ENCODE measurements around the gene USP17L19. TPM values are rescaled to one million over a fixed set of nuclear protein-coding genes. Genes with fewer than 3 reads are reported as not detected.
"Not testable (repeated sequence)": the region's sequence is repeated elsewhere in the genome, so short reads cannot be mapped to it uniquely, and the experiment has no call there.

Gene USP17L19
- total and polyA plus RNA-seq, 10 of the 15 experiments (the other 5 are each of a cell fraction or from before 2014, with no cell fraction given), result not detected

DNA sequence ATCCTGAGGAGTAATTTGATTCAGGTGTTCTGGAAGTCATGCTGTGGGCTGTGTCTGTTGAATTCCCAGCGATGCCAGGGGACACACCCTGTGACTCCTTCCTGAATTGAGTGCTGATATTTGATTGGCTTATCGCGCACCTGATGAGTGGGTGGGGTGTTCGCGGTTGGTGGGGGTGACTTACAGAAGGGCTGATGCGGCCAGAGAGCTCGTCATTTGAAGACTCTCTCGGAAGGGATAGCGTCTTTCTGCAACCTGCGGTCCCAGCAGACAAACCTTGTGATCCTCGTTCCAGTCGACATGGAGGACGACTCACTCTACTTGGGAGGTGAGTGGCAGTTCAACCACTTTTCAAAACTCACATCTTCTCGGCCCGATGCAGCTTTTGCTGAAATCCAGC is 19.1 kb upstream of the USP17L19 start, which contains the start of gene USP17L15:
USP17L15 (plus strand) TSS at position 301 of the 400 bp plus-strand sequence; CDS start at position 301, 0 bp downstream.
- SMC1A ChIA-PET (ENCODE audit: uncharacterized antibody, unreplicated experiment); RAD21 ChIA-PET (ENCODE audit: unreplicated experiment); FAIRE-seq; H4K20me1 ChIP-seq (ENCODE audit: control insufficient read depth, insufficient read depth); H3K36me3 ChIP-seq (ENCODE audit: control insufficient read depth in 2 of 2, insufficient read depth in 2 of 2, low read length in 1 of 2); H2AFZ ChIP-seq (ENCODE audit: control insufficient read depth, low read depth, low read length); H3K27me3 ChIP-seq (replicated peaks in 1 of 2; ENCODE audit: control insufficient read depth in 2 of 2, insufficient read depth in 2 of 2, low read length in 1 of 2); H3K4me3 ChIP-seq; H3K79me2 ChIP-seq (ENCODE audit: control insufficient read depth, insufficient read depth, low read length); H3K4me1 ChIP-seq (ENCODE audit: control insufficient read depth, insufficient read depth, low read length); H3K9ac ChIP-seq (ENCODE audit: control insufficient read depth, insufficient read depth, low read length); DNase-seq (ENCODE audit: low read depth, low spot score); H3K4me2 ChIP-seq (ENCODE audit: control insufficient read depth, insufficient read depth); H3K27ac ChIP-seq (ENCODE audit: control insufficient read depth, insufficient read depth); intact Hi-C loops (cut with micrococcal nuclease; ENCODE audit: unreplicated experiment); H3K9me3 ChIP-seq (replicated peaks; ENCODE audit: control insufficient read depth, insufficient read depth, low read length); CTCF ChIA-PET; POLR2A ChIA-PET; in situ Hi-C loops (cut with MboI); ATAC-seq; BruUV-seq (replicated peaks): not testable (repeated sequence)
- WGBS (ENCODE audit: insufficient coverage, insufficient replicate concordance, low lambda C conversion rate, missing lambda C conversion rate), result no CpG with 5 or more reads among the region's 15 CpGs

DNA sequence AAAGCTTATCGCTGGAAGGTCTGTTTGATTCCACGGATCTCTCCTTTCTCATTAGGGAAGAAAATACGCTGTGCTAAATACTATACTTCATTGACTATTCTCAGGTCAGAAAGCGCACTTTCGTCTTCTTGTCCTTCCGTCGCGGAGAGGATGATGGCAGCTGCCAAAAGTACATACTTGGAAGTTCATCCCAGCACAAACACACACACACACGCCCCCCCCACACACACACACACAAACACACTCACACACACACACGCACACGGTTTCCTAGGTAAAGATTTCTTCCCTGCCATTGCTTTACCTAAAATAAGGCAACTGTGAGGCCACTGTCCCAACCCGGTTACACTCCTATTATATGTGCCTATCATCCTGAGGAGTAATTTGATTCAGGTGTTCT is 14.7 kb upstream of the USP17L19 start:
- BruUV-seq (replicated peaks); ATAC-seq; H3K4me1 ChIP-seq (ENCODE audit: control insufficient read depth, insufficient read depth, low read length); POLR2A ChIA-PET; H3K79me2 ChIP-seq (ENCODE audit: control insufficient read depth, insufficient read depth, low read length); H4K20me1 ChIP-seq (ENCODE audit: control insufficient read depth, insufficient read depth); FAIRE-seq; SMC1A ChIA-PET (ENCODE audit: uncharacterized antibody, unreplicated experiment); in situ Hi-C loops (cut with MboI); H3K27ac ChIP-seq (ENCODE audit: control insufficient read depth, insufficient read depth); CTCF ChIA-PET; RAD21 ChIA-PET (ENCODE audit: unreplicated experiment); DNase-seq (ENCODE audit: low read depth, low spot score); intact Hi-C loops (cut with micrococcal nuclease; ENCODE audit: unreplicated experiment); H3K9ac ChIP-seq (ENCODE audit: control insufficient read depth, insufficient read depth, low read length); H2AFZ ChIP-seq (ENCODE audit: control insufficient read depth, low read depth, low read length); H3K4me2 ChIP-seq (ENCODE audit: control insufficient read depth, insufficient read depth); H3K4me3 ChIP-seq; H3K27me3 ChIP-seq (replicated peaks in 1 of 2; ENCODE audit: control insufficient read depth in 2 of 2, insufficient read depth in 2 of 2, low read length in 1 of 2); H3K9me3 ChIP-seq (replicated peaks; ENCODE audit: control insufficient read depth, insufficient read depth, low read length); H3K36me3 ChIP-seq (ENCODE audit: control insufficient read depth in 2 of 2, insufficient read depth in 2 of 2, low read length in 1 of 2): not testable (repeated sequence)
- 20% methylated on average over 3 of the region's 12 CpGs for WGBS (ENCODE audit: insufficient coverage, insufficient replicate concordance, low lambda C conversion rate, missing lambda C conversion rate)

DNA sequence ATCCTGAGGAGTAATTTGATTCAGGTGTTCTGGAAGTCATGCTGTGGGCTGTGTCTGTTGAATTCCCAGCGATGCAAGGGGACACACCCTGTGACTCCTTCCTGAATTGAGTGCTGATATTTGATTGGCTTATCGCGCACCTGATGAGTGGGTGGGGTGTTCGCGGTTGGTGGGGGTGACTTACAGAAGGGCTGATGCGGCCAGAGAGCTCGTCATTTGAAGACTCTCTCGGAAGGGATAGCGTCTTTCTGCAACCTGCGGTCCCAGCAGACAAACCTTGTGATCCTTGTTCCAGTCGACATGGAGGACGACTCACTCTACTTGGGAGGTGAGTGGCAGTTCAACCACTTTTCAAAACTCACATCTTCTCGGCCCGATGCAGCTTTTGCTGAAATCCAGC is 9.6 kb upstream of the USP17L19 start, which contains the start of gene USP17L17:
USP17L17 (plus strand) TSS at position 301 of the 400 bp plus-strand sequence; CDS start at position 301, 0 bp downstream.
- H3K4me2 ChIP-seq (ENCODE audit: control insufficient read depth, insufficient read depth); H3K4me1 ChIP-seq (ENCODE audit: control insufficient read depth, insufficient read depth, low read length); ATAC-seq; H2AFZ ChIP-seq (ENCODE audit: control insufficient read depth, low read depth, low read length); CTCF ChIA-PET; POLR2A ChIA-PET; in situ Hi-C loops (cut with MboI); intact Hi-C loops (cut with micrococcal nuclease; ENCODE audit: unreplicated experiment); H3K27ac ChIP-seq (ENCODE audit: control insufficient read depth, insufficient read depth); H3K9ac ChIP-seq (ENCODE audit: control insufficient read depth, insufficient read depth, low read length); H3K79me2 ChIP-seq (ENCODE audit: control insufficient read depth, insufficient read depth, low read length); H3K4me3 ChIP-seq; H3K9me3 ChIP-seq (replicated peaks; ENCODE audit: control insufficient read depth, insufficient read depth, low read length); DNase-seq (ENCODE audit: low read depth, low spot score); BruUV-seq (replicated peaks); FAIRE-seq; H3K27me3 ChIP-seq (replicated peaks in 1 of 2; ENCODE audit: control insufficient read depth in 2 of 2, insufficient read depth in 2 of 2, low read length in 1 of 2); RAD21 ChIA-PET (ENCODE audit: unreplicated experiment); H3K36me3 ChIP-seq (ENCODE audit: control insufficient read depth in 2 of 2, insufficient read depth in 2 of 2, low read length in 1 of 2); SMC1A ChIA-PET (ENCODE audit: uncharacterized antibody, unreplicated experiment); H4K20me1 ChIP-seq (ENCODE audit: control insufficient read depth, insufficient read depth): not testable (repeated sequence)
- 66% methylated on average over 12 of the region's 14 CpGs for WGBS (ENCODE audit: insufficient coverage, insufficient replicate concordance, low lambda C conversion rate, missing lambda C conversion rate)

DNA sequence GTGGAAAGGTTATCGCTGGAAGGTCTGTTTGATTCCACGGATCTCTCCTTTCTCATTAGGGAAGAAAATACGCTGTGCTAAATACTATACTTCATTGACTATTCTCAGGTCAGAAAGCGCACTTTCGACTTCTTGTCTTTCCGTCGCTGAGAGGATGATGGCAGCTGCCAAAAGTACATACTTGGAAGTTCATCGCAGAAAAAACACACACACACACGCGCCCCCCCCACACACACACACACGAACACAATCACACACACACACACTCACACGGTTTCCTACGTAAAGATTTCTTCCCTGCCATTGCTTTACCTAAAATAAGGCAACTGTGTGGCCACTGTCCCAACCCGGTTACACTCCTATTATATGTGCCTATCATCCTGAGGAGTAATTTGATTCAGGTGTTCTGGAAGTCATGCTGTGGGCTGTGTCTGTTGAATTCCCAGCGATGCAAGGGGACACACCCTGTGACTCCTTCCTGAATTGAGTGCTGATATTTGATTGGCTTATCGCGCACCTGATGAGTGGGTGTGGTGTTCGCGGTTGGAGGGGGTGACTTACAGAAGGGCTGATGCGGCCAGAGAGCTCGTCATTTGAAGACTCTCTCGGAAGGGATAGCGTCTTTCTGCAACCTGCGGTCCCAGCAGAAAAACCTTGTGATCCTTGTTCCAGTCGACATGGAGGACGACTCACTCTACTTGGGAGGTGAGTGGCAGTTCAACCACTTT is 5.1 kb upstream of the USP17L19 start, which contains the start of gene USP17L18:
USP17L18 (plus strand) TSS at position 678 of the 728 bp plus-strand sequence; CDS start at position 678, 0 bp downstream.
- DNase-seq (ENCODE audit: low read depth, low spot score); H3K4me1 ChIP-seq (ENCODE audit: control insufficient read depth, insufficient read depth, low read length); CTCF ChIA-PET; H3K27ac ChIP-seq (ENCODE audit: control insufficient read depth, insufficient read depth); ATAC-seq; POLR2A ChIA-PET; H3K79me2 ChIP-seq (ENCODE audit: control insufficient read depth, insufficient read depth, low read length); BruUV-seq (replicated peaks); intact Hi-C loops (cut with micrococcal nuclease; ENCODE audit: unreplicated experiment); FAIRE-seq; RAD21 ChIA-PET (ENCODE audit: unreplicated experiment); H3K36me3 ChIP-seq (ENCODE audit: control insufficient read depth in 2 of 2, insufficient read depth in 2 of 2, low read length in 1 of 2); H3K4me2 ChIP-seq (ENCODE audit: control insufficient read depth, insufficient read depth); H4K20me1 ChIP-seq (ENCODE audit: control insufficient read depth, insufficient read depth); H2AFZ ChIP-seq (ENCODE audit: control insufficient read depth, low read depth, low read length); SMC1A ChIA-PET (ENCODE audit: uncharacterized antibody, unreplicated experiment); H3K27me3 ChIP-seq (replicated peaks in 1 of 2; ENCODE audit: control insufficient read depth in 2 of 2, insufficient read depth in 2 of 2, low read length in 1 of 2); H3K4me3 ChIP-seq; in situ Hi-C loops (cut with MboI); H3K9ac ChIP-seq (ENCODE audit: control insufficient read depth, insufficient read depth, low read length); H3K9me3 ChIP-seq (replicated peaks; ENCODE audit: control insufficient read depth, insufficient read depth, low read length): not testable (repeated sequence)
- 55% methylated on average over 17 of the region's 26 CpGs for WGBS (ENCODE audit: insufficient coverage, insufficient replicate concordance, low lambda C conversion rate, missing lambda C conversion rate)
